ENCODE data around the gene LAGE3. TPM values are rescaled to one million over a fixed set of nuclear protein-coding genes. Genes with fewer than 3 reads are reported as not detected.

The LAGE3 gene
- total RNA-seq, 6 experiments from 2014 or later, result 8.4 to 24.9 (median 10.8) TPM

GRCh38 chrX:154515090-154515965 lies 36.2 kb upstream of the LAGE3 start:
- WGBS (ENCODE audit: insufficient coverage, low coverage, low lambda C conversion rate, missing lambda C conversion rate), result 53% methylated on average over 12 of the region's 34 CpGs
- no peaks in the 10 kb centered on the region for H3K36me3 ChIP-seq
- no peaks in the 10 kb centered on the region for H3K9me3 ChIP-seq
- intact Hi-C loops (cut with DNase I), result no loop called here
- ATAC-seq (peak; percentile 10 to 44 (median 20)), DNase-seq (peak; percentile 61 to 73 (median 73))
- H3K4me1 ChIP-seq, result peaks cover 0 to 12% (median 3%) of the 10 kb centered on the region in 4 donors
- TF ChIP-seq CTCF (IDR thresholded peaks at IDR 0.05) (no peak), POLR2A (IDR thresholded peaks at IDR 0.05) (no peak)
- peak overlapping the region; percentile 69 to 84 (median 76) for H3K27ac ChIP-seq
- H3K4me3 ChIP-seq, result peak overlapping the region; percentile 54 to 72 (median 63)
- H3K27me3 ChIP-seq, result no peaks in the 10 kb centered on the region

- H3K36me3 ChIP-seq, result no peaks in the 10 kb centered on the region
- ATAC-seq (no peak), DNase-seq (no peak)
- TF ChIP-seq POLR2A (IDR thresholded peaks at IDR 0.05) (no peak), CTCF (IDR thresholded peaks at IDR 0.05) (no peak)
- H3K27ac ChIP-seq, result no peak overlapping the region
- no peaks in the 10 kb centered on the region for H3K9me3 ChIP-seq
- 53% methylated on average over 2 of the region's 2 CpGs for WGBS (ENCODE audit: insufficient coverage, low coverage, low lambda C conversion rate, missing lambda C conversion rate)
- intact Hi-C loops (cut with DNase I), result no loop called here
- peaks cover 0 to 12% (median 3%) of the 10 kb centered on the region in 4 donors for H3K4me1 ChIP-seq
- H3K4me3 ChIP-seq, result no peak overlapping the region
- no peaks in the 10 kb centered on the region for H3K27me3 ChIP-seq
Observed at GRCh38 chrX:154513716-154514115, 34.6 kb upstream of the LAGE3 start.

- no peak for DNase-seq
- Histone ChIP-seq H3K4me1 (peaks cover 0 to 12% (median 3%) of the 10 kb centered on the region in 4 donors), H3K9me3 (no peaks in the 10 kb centered on the region), H3K4me3 (no peak overlapping the region), H3K36me3 (no peaks in the 10 kb centered on the region), H3K27me3 (no peaks in the 10 kb centered on the region), H3K27ac (no peak overlapping the region)
- 88% methylated on average over 8 of the region's 16 CpGs for WGBS (ENCODE audit: insufficient coverage, low coverage, low lambda C conversion rate, missing lambda C conversion rate)
- TF ChIP-seq CTCF (IDR thresholded peaks at IDR 0.05), result no peak
- TF ChIP-seq POLR2A (IDR thresholded peaks at IDR 0.05), result no peak
- ATAC-seq, result no peak
- intact Hi-C loops (cut with DNase I), result no loop called here
Observed at GRCh38 chrX:154512879-154513553, 33.9 kb upstream of the LAGE3 start.

- H3K36me3 ChIP-seq, result peaks cover 0 to 5% (median 0%) of the 10 kb centered on the region in 4 donors
- DNase-seq, result no peak
- no peaks in the 10 kb centered on the region for H3K9me3 ChIP-seq
- peaks cover 0 to 12% (median 3%) of the 10 kb centered on the region in 4 donors for H3K4me1 ChIP-seq
- no peak for ATAC-seq
- no peak for TF ChIP-seq CTCF (IDR thresholded peaks at IDR 0.05)
- TF ChIP-seq POLR2A (IDR thresholded peaks at IDR 0.05), result no peak
- no peak overlapping the region for H3K4me3 ChIP-seq
- 69% methylated on average over 5 of the region's 12 CpGs for WGBS (ENCODE audit: insufficient coverage, low coverage, low lambda C conversion rate, missing lambda C conversion rate)
- no peak overlapping the region for H3K27ac ChIP-seq
- H3K27me3 ChIP-seq, result no peaks in the 10 kb centered on the region
- intact Hi-C loops (cut with DNase I), result no loop called here
Observed at GRCh38 chrX:154511761-154512160, 32.7 kb upstream of the LAGE3 start.

All from right lobe of liver (tissue), 6 donors.